HEK293T (cell line): ENCODE results near the gene ZNF597.

Experiments
- CTCF ChIA-PET: fragments of 350-600 bp; formaldehyde crosslinking; extraction: SDS; loops from one replicate; lab custom pipeline; 2021; ENCODE audit warnings: antibody characterized with exemption, inconsistent platforms; lab: Yijun Ruan, JAX
- POLR2A ChIA-PET: fragments of 350-600 bp; formaldehyde crosslinking; extraction: SDS; loops from one replicate; lab custom pipeline; 2020; ENCODE audit warnings: antibody characterized with exemption, inconsistent platforms; lab: Yijun Ruan, JAX
- DNase-seq: peaks from one replicate; pipeline ENCODE4 v3.0.0; 2012; ENCODE audit warnings: mixed read lengths; ENCODE audit errors: extremely low spot score
- ARNT ChIP-seq: fragments of 450-650 bp; IDR thresholded peaks from 2 replicates; pipeline ENCODE4 v1.6.1; 2017; ENCODE audit warnings: mild to moderate bottlenecking
- BHLHE40 ChIP-seq: fragments of 450-650 bp; IDR thresholded peaks from 2 replicates; pipeline ENCODE4 v1.6.1; 2016; ENCODE audit warnings: mild to moderate bottlenecking, moderate library complexity, borderline replicate concordance
- CTBP1 ChIP-seq: fragments of 450-650 bp; IDR thresholded peaks from 2 replicates; pipeline ENCODE4 v1.6.1; 2016; ENCODE audit warnings: borderline replicate concordance
- ELF4 ChIP-seq: fragments of 450-650 bp; IDR thresholded peaks from 2 replicates; pipeline ENCODE4 v1.6.1; 2017; ENCODE audit warnings: antibody characterized with exemption
- FOXA1 ChIP-seq: fragments of 450-650 bp; IDR thresholded peaks from 2 replicates; pipeline ENCODE4 v1.6.1; 2016; ENCODE audit warnings: mild to moderate bottlenecking
- FOXK2 ChIP-seq: fragments of 450-650 bp; IDR thresholded peaks from 2 replicates; pipeline ENCODE4 v1.6.1; 2016; ENCODE audit warnings: mild to moderate bottlenecking
- FOXM1 ChIP-seq: fragments of 450-650 bp; IDR thresholded peaks from 2 replicates; pipeline ENCODE4 v1.6.1; 2017; ENCODE audit warnings: mild to moderate bottlenecking, borderline replicate concordance
- HDGF ChIP-seq: fragments of 450-650 bp; IDR thresholded peaks from 2 replicates; pipeline ENCODE4 v1.6.1; 2017; ENCODE audit warnings: antibody characterized with exemption, borderline replicate concordance
- L3MBTL2 ChIP-seq: fragments of 450-650 bp; conservative IDR thresholded peaks from 2 replicates; pipeline ENCODE4 v1.6.1; 2016; ENCODE audit warnings: mild to moderate bottlenecking
- LEF1 ChIP-seq: fragments of 450-650 bp; IDR thresholded peaks from 2 replicates; pipeline ENCODE4 v1.6.1; 2017; ENCODE audit warnings: mild to moderate bottlenecking, borderline replicate concordance
- NFRKB ChIP-seq: fragments of 450-650 bp; IDR thresholded peaks from 2 replicates; pipeline ENCODE4 v1.6.1; 2016; ENCODE audit warnings: mild to moderate bottlenecking, moderate library complexity
- PKNOX1 ChIP-seq: fragments of 450-650 bp; IDR thresholded peaks from 2 replicates; pipeline ENCODE4 v1.6.1; 2016
- SP1 ChIP-seq: fragments of 450-650 bp; IDR thresholded peaks from 2 replicates; pipeline ENCODE4 v1.6.1; 2017
- SUZ12 ChIP-seq: fragments of 450-650 bp; IDR thresholded peaks from 2 replicates; pipeline ENCODE4 v1.6.1; 2016; ENCODE audit warnings: mild to moderate bottlenecking
- TARDBP ChIP-seq: fragments of 450-650 bp; IDR thresholded peaks from 2 replicates; pipeline ENCODE4 v1.6.1; 2016
- ZNF384 ChIP-seq: fragments of 450-650 bp; IDR thresholded peaks from 2 replicates; pipeline ENCODE4 v1.6.1; 2016

ZNF597 gene

GRCh38 chr16:3461151-3461550 lies 17.8 kb upstream of the ZNF597 start:
- no peak for TF ChIP-seq ELF4
- no peak for TF ChIP-seq TARDBP
- no peak for TF ChIP-seq L3MBTL2
- no peak for TF ChIP-seq LEF1
- no peak for TF ChIP-seq ARNT
- TF ChIP-seq BHLHE40 = no peak
- no peak for TF ChIP-seq SUZ12
- no peak for TF ChIP-seq NFRKB
- no peak for TF ChIP-seq HDGF
- no peak for TF ChIP-seq ZNF384
- TF ChIP-seq FOXK2 = no peak
- ChIA-PET CTCF (no interaction called here), POLR2A (no interaction called here)
- no peak for DNase-seq

GRCh38 chr16:3460585-3460984 lies 17.3 kb upstream of the ZNF597 start:
- CTCF ChIA-PET = no interaction called here
- POLR2A ChIA-PET = no interaction called here
- TF ChIP-seq LEF1 = no peak
- TF ChIP-seq NFRKB = no peak
- no peak for TF ChIP-seq TARDBP
- no peak for TF ChIP-seq FOXA1
- no peak for TF ChIP-seq SP1
- TF ChIP-seq L3MBTL2 = no peak
- no peak for TF ChIP-seq FOXM1
- TF ChIP-seq ARNT = no peak
- no peak for TF ChIP-seq ZNF384
- no peak for TF ChIP-seq PKNOX1
- TF ChIP-seq CTBP1 = no peak
- no peak for TF ChIP-seq ELF4
- no peak for TF ChIP-seq SUZ12
- no peak for TF ChIP-seq HDGF
- DNase-seq = no peak

- no peak for DNase-seq
- TF ChIP-seq TARDBP (no peak), HDGF (no peak), ELF4 (no peak), SUZ12 (no peak), NFRKB (no peak), FOXK2 (no peak), ARNT (no peak), LEF1 (no peak), CTBP1 (no peak), PKNOX1 (no peak)
- POLR2A ChIA-PET = no interaction called here
- CTCF ChIA-PET = interaction anchor here (0.6 kb wide), 1 partner anchor 184 kb away, joined by 3 read pairs; no protein-coding TSS in a partner anchor
Measured at GRCh38 chr16:3460121-3460520, 16.8 kb upstream of the ZNF597 start.

- ChIA-PET CTCF (interaction anchor here (0.6 kb wide), 1 partner anchor 184 kb away, joined by 3 read pairs; no protein-coding TSS in a partner anchor), POLR2A (no interaction called here)
- no peak for TF ChIP-seq CTBP1
- no peak for TF ChIP-seq HDGF
- TF ChIP-seq NFRKB = no peak
- no peak for TF ChIP-seq BHLHE40
- TF ChIP-seq ELF4 = no peak
- no peak for TF ChIP-seq FOXA1
- no peak for TF ChIP-seq SP1
- no peak for TF ChIP-seq PKNOX1
- TF ChIP-seq L3MBTL2 = no peak
- TF ChIP-seq SUZ12 = no peak
- no peak for TF ChIP-seq LEF1
- TF ChIP-seq FOXK2 = no peak
- TF ChIP-seq FOXM1 = no peak
- no peak for DNase-seq
Measured at GRCh38 chr16:3459401-3460090, 16.2 kb upstream of the ZNF597 start.

GRCh38 chr16:3458852-3459361 lies 15.6 kb upstream of the ZNF597 start:
- POLR2A ChIA-PET = no interaction called here
- CTCF ChIA-PET = no interaction called here
- DNase-seq = no peak
- TF ChIP-seq SUZ12 = no peak
- TF ChIP-seq L3MBTL2 = no peak
- no peak for TF ChIP-seq LEF1
- no peak for TF ChIP-seq HDGF
- TF ChIP-seq SP1 = no peak
- TF ChIP-seq PKNOX1 = no peak
- TF ChIP-seq NFRKB = no peak
- no peak for TF ChIP-seq FOXA1
- no peak for TF ChIP-seq ELF4
- no peak for TF ChIP-seq CTBP1
